ENCODE measurements around the gene CNOT1. TPM values are rescaled to one million over a fixed set of nuclear protein-coding genes. Genes with fewer than 3 reads are reported as not detected.

Gene CNOT1
- total and polyA plus RNA-seq, 4 donors: 34.0 to 131 (median 78.5) TPM

GRCh38 chr16:58501242-58502131 lies 128.1 kb downstream of the CNOT1 start (continued):
- TF ChIP-seq REST (IDR thresholded peaks at IDR 0.05) (no peak), GABPA (IDR thresholded peaks at IDR 0.05 in 1 of 2, conservative IDR thresholded peaks at IDR 0.05 in 1 of 2) (no peak), ATF3 (IDR thresholded peaks at IDR 0.05) (no peak), FOXA1 (IDR thresholded peaks at IDR 0.05) (no peak), JUND (IDR thresholded peaks at IDR 0.05) (no peak)

- no peak overlapping the region for H3K9ac ChIP-seq (ENCODE audit: low read depth in 1 of 2, low read length in 2 of 2)
- no peaks in the 10 kb centered on the region for H3K9me3 ChIP-seq (ENCODE audit: control insufficient read depth in 4 of 4, low read length in 3 of 4)
- H3K27me3 ChIP-seq (ENCODE audit: control insufficient read depth in 4 of 4, insufficient read depth in 4 of 4, low read length in 3 of 4): peaks cover 0 to 6% (median 1%) of the 10 kb centered on the region in 4 donors
- no peaks in the 10 kb centered on the region for H3K36me3 ChIP-seq (ENCODE audit: control insufficient read depth in 4 of 4, insufficient read depth in 3 of 4, low read depth in 1 of 4, low read length in 3 of 4)
- peak overlapping the region in 1 of 3 donors; percentile 15 for H3K4me3 ChIP-seq (ENCODE audit: low read depth in 1 of 3, low read length in 3 of 3)
- 10% methylated on average over 36 of the region's 36 CpGs for WGBS
- TF ChIP-seq ATF3 (IDR thresholded peaks at IDR 0.05) (no peak), CTCF (IDR thresholded peaks at IDR 0.05; ENCODE audit: low read depth, low read length, missing input control) (no peak), JUND (IDR thresholded peaks at IDR 0.05) (no peak), FOXA1 (IDR thresholded peaks at IDR 0.05) (no peak), EGR1 (IDR thresholded peaks at IDR 0.05; ENCODE audit: low read depth in 2 of 2) (no peak)
- peaks cover 0 to 7% (median 6%) of the 10 kb centered on the region in 4 donors for H3K4me1 ChIP-seq (ENCODE audit: control insufficient read depth in 4 of 4, insufficient read depth in 4 of 4, low read length in 3 of 4)
- H3K27ac ChIP-seq (ENCODE audit: low read depth in 1 of 2, low read length in 2 of 2): no peak overlapping the region
- no peak for DNase-seq (ENCODE audit: low spot score)
Measured at GRCh38 chr16:58500430-58501241, 129.0 kb downstream of the CNOT1 start.

GRCh38 chr16:58499615-58500351 lies 129.8 kb downstream of the CNOT1 start, which contains the start of gene NDRG4:
Gene NDRG4, plus strand, starts transcription at chr16:58500143. Its CDS starts 106 bp downstream, at chr16:58500249.
- no peak within 1 kb of the TSS for H3K9ac ChIP-seq (ENCODE audit: low read depth in 1 of 2, low read length in 2 of 2)
- H3K4me1 ChIP-seq (ENCODE audit: control insufficient read depth in 4 of 4, insufficient read depth in 4 of 4, low read length in 3 of 4): peaks cover 0 to 7% (median 6%) of the 10 kb centered on the region in 4 donors
- H3K9me3 ChIP-seq (ENCODE audit: control insufficient read depth in 4 of 4, low read length in 3 of 4): no peaks in the 10 kb centered on the region
- H3K36me3 ChIP-seq (ENCODE audit: control insufficient read depth in 4 of 4, insufficient read depth in 3 of 4, low read depth in 1 of 4, low read length in 3 of 4): no peaks in the 10 kb centered on the region
- no peak within 1 kb of the TSS for H3K4me3 ChIP-seq (ENCODE audit: low read depth in 1 of 3, low read length in 3 of 3)
- WGBS: 39% methylated on average over 24 of the region's 24 CpGs
- H3K27ac ChIP-seq (ENCODE audit: low read depth in 1 of 2, low read length in 2 of 2): no peak within 1 kb of the TSS
- H3K27me3 ChIP-seq (ENCODE audit: control insufficient read depth in 4 of 4, insufficient read depth in 4 of 4, low read length in 3 of 4): peaks cover 0 to 6% (median 1%) of the 10 kb centered on the region in 4 donors
- DNase-seq (ENCODE audit: low spot score): no peak
- TF ChIP-seq TAF1 (conservative IDR thresholded peaks at IDR 0.05) (no peak), FOXA1 (IDR thresholded peaks at IDR 0.05) (no peak), HNF4G (IDR thresholded peaks at IDR 0.05) (no peak), YY1 (IDR thresholded peaks at IDR 0.05) (no peak), ATF3 (IDR thresholded peaks at IDR 0.05) (no peak), HNF4A (conservative IDR thresholded peaks at IDR 0.05) (no peak), JUND (IDR thresholded peaks at IDR 0.05) (no peak), RAD21 (IDR thresholded peaks at IDR 0.05) (no peak), GABPA (IDR thresholded peaks at IDR 0.05 in 1 of 2, conservative IDR thresholded peaks at IDR 0.05 in 1 of 2) (no peak), REST (IDR thresholded peaks at IDR 0.05) (no peak)

All from liver (tissue), 9 donors.